CD4-positive, alpha-beta T cell (primary cell): Measurements from ENCODE around the gene ORMDL2. TPM values are rescaled to one million over a fixed set of nuclear protein-coding genes. Genes with fewer than 3 reads are reported as not detected.
A peak's percentile ranks its signal among the peaks of the same experiment; 100 is the strongest.

Source experiments
- ATAC-seq: fragments of 200-7000 bp; cut with Tn5 transposase; one replicate; pipeline ENCODE4 v1.10.0; 2022; ENCODE audit warnings: mild to moderate bottlenecking; ENCODE audit not compliant: poor library complexity
- CTCF ChIA-PET: fragments of 350-600 bp; sonication (Branson Sonifier 250); formaldehyde crosslinking; loops from one replicate; lab custom pipeline; 2021; ENCODE audit warnings: antibody characterized with exemption, inconsistent platforms; lab: Charles Lee
- POLR2A ChIA-PET: fragments of 350-600 bp; sonication (Branson Sonifier 250); formaldehyde crosslinking; loops from one replicate; lab custom pipeline; 2021; ENCODE audit warnings: antibody characterized with exemption, inconsistent platforms; lab: Charles Lee
- DNase-seq, 14 experiments: peaks; one replicate each; pipeline ENCODE4 v3.0.0-alpha.2; 2013 to 2020; ENCODE audit warnings: mixed read lengths in 2 of 14
- H3K27ac ChIP-seq, 2 donors: one replicate each; pipeline versions ENCODE4 v1.5.1 to v1.7.0; 2013; ENCODE audit warnings: low read length in 2 of 2, low read depth in 1 of 2, mild to moderate bottlenecking in 1 of 2
- H3K27me3 ChIP-seq, 2 experiments: 1 replicate in 1 of 2; 2 replicates in 1 of 2; pipeline versions ENCODE4 v1.6.1 to v1.7.0; 2013; ENCODE audit warnings: low read length in 2 of 2, control low read depth in 1 of 2, mild to moderate bottlenecking in 1 of 2, moderate library complexity in 1 of 2; ENCODE audit not compliant: insufficient read depth in 2 of 2, control insufficient read depth in 1 of 2
- H3K36me3 ChIP-seq: one replicate; pipeline ENCODE4 v1.6.1; 2013; ENCODE audit warnings: low read length, control low read depth; ENCODE audit not compliant: insufficient read depth
- H3K4me1 ChIP-seq: one replicate; pipeline ENCODE4 v1.6.1; 2013; ENCODE audit warnings: low read length, control low read depth; ENCODE audit not compliant: insufficient read depth
- H3K4me3 ChIP-seq: one replicate; pipeline ENCODE4 v1.5.1; 2013; ENCODE audit warnings: mild to moderate bottlenecking, low read length, moderate library complexity
- H3K9me3 ChIP-seq, 2 experiments: 1 replicate in 1 of 2; 2 replicates in 1 of 2; pipeline versions ENCODE4 v1.6.1 to v1.7.0; 2013; ENCODE audit warnings: low read length in 2 of 2, mild to moderate bottlenecking in 2 of 2, control low read depth in 1 of 2, moderate library complexity in 1 of 2; ENCODE audit not compliant: control insufficient read depth in 1 of 2, insufficient read depth in 1 of 2
- H3K27ac Mint-ChIP-seq: one replicate; pipeline ENCODE4 v1.8.0; 2020; ENCODE audit warnings: mixed read lengths
- H3K27me3 Mint-ChIP-seq: one replicate; pipeline ENCODE4 v1.8.0; 2021; ENCODE audit warnings: mixed read lengths
- H3K36me3 Mint-ChIP-seq: one replicate; pipeline ENCODE4 v1.8.0; 2021; ENCODE audit warnings: low read depth, mixed read lengths
- H3K4me1 Mint-ChIP-seq: one replicate; pipeline ENCODE4 v1.8.0; 2021; ENCODE audit warnings: low read depth, mixed read lengths
- H3K4me3 Mint-ChIP-seq: one replicate; pipeline ENCODE4 v1.8.0; 2020; ENCODE audit warnings: mild to moderate bottlenecking, mixed read lengths
- H3K9me3 Mint-ChIP-seq: one replicate; pipeline ENCODE4 v1.8.0; 2020; ENCODE audit warnings: mixed read lengths
- intact Hi-C, 2 experiments: fragments of 100-400 bp; cut with DNase I in 1 of 2; cut with micrococcal nuclease in 1 of 2; formaldehyde crosslinking; loops; one replicate each; pipeline versions ENCODE4 v1.15.1 to v1.9.0; 2023 to 2025; cut with DNase I, micrococcal nuclease
- polyA plus RNA-seq, 2 donors: library from polyadenylated mRNA; unstranded; fragments of 120-200 nt; gene quantifications; one replicate each; pipeline ENCODE4 v1.2.1, GENCODE V29; 2013
- total RNA-seq, 174 experiments: library from RNA in 2 of 174; stranded (reverse) in 2 of 174; gene quantifications; one replicate each; pipeline ENCODE4 v1.2.3 and lab custom pipeline; 2021 to 2026
- TF ChIP-seq, protein P1 (sequence below): fragments of 200-600 bp; IDR thresholded peaks from one replicate; pipeline ENCODE4 v1.8.0; 2022; ENCODE audit warnings: antibody characterized with exemption, mild to moderate bottlenecking

The ORMDL2 gene
- total RNA-seq (10 to 100 TPM; 13.0 to 14.9 TPM), total RNA-seq (lab: John Stamatoyannopoulos, UW) (10.1 to 38.3 (median 26.8) reads per million in 172 experiments)
- 31.5 TPM for polyA plus RNA-seq (2013, experiment 1 of 2)
- 31.3 TPM for polyA plus RNA-seq (2013, experiment 2 of 2)

DNA sequence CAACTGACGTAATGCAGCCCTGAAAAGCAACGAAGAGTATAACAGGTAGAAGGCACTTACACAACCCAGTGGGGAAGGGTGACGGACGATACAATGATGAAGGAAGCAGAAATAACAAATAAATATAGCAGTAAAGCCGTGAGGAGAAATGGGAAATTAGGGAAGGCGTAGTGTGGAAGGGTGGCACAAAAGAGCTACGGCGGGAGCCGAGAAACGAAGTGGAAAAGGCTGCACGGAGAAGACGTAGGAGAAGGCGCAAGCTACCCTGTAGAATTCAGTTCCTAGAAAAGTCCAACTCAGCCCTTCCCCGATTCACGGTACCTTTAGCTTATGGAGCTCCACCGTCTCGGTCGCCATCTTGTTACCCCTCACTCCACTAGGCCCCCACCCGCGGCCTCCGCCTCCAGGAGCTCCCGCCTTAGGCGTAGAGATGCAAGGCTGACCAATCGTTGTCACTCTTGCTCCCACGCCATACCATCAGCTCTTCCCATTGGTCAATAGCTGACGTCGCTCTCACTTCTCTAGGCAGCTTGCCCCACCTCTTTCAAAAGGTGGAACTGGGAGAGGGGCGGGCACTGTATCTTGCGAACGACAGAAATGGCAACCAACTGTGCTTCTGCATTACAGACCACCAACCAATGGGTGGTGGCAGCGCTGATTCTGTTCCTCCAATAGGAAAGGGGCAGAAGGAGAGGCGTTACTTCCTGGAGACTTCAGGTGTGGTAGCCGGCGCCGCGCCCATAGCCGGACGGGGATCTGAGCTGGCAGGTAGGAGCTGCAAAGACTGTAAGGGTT lies at the start of gene ORMDL2, which contains the start of gene SARNP:
Gene ORMDL2, plus strand, starts transcription at position 697 of the 795 bp plus-strand sequence. CDS start 959 bp downstream, outside the sequence.
Gene SARNP, minus strand, starts transcription at position 380 of the 795 bp plus-strand sequence. Its CDS starts 23 bp downstream, at position 357.
- DNase-seq (peak; percentile 88 to 100 (median 92)), ATAC-seq (peak; percentile 92)
- TF ChIP-seq, protein P1, sequence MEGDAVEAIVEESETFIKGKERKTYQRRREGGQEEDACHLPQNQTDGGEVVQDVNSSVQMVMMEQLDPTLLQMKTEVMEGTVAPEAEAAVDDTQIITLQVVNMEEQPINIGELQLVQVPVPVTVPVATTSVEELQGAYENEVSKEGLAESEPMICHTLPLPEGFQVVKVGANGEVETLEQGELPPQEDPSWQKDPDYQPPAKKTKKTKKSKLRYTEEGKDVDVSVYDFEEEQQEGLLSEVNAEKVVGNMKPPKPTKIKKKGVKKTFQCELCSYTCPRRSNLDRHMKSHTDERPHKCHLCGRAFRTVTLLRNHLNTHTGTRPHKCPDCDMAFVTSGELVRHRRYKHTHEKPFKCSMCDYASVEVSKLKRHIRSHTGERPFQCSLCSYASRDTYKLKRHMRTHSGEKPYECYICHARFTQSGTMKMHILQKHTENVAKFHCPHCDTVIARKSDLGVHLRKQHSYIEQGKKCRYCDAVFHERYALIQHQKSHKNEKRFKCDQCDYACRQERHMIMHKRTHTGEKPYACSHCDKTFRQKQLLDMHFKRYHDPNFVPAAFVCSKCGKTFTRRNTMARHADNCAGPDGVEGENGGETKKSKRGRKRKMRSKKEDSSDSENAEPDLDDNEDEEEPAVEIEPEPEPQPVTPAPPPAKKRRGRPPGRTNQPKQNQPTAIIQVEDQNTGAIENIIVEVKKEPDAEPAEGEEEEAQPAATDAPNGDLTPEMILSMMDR = no peak
- no peaks in the 10 kb centered on the region for H3K9me3 Mint-ChIP-seq
- Histone ChIP-seq H3K9me3 (no peaks in the 10 kb centered on the region), H3K36me3 (peaks cover 56% of the 10 kb centered on the region), H3K4me3 (peak within 1 kb of the TSS; percentile 97), H3K27ac (peak within 1 kb of the TSS; percentile 71 to 87), H3K4me1 (peaks cover 40% of the 10 kb centered on the region), H3K27me3 (no peaks in the 10 kb centered on the region)
- H3K4me1 Mint-ChIP-seq = peaks cover 28% of the 10 kb centered on the region
- CTCF ChIA-PET = interaction anchor here (0.6 to 2.3 kb wide), 11 partner anchors 8 to 440 kb away, joined by 3 to 22 read pairs (median 5); partner anchors contain the start of genes ANKRD52, DNAJC14, GDF11 and RAB5B
- H3K27ac Mint-ChIP-seq = no peak within 1 kb of the TSS
- peaks cover 46% of the 10 kb centered on the region for H3K36me3 Mint-ChIP-seq
- POLR2A ChIA-PET = interaction anchor here (0.8 to 7.6 kb wide), 33 partner anchors 9 to 1537 kb away, joined by 3 to 251 read pairs (median 5); partner anchors contain the start of genes BLOC1S1, CBX5, CD63 and CNPY2
- no peaks in the 10 kb centered on the region for H3K27me3 Mint-ChIP-seq
- intact Hi-C loops = loop anchor here (1.0 to 10.0 kb wide), 9 partner anchors 11 to 817 kb away; partner anchors contain the start of genes BAZ2A (in 1 of the 2), DNAJC14 (in 1 of the 2), GDF11 (in 1 of the 2) and PYM1 (in 1 of the 2)
- no peak within 1 kb of the TSS for H3K4me3 Mint-ChIP-seq

- Histone ChIP-seq H3K9me3 (no peaks in the 10 kb centered on the region), H3K4me3 (no peak overlapping the region), H3K27me3 (no peaks in the 10 kb centered on the region), H3K4me1 (no peaks in the 10 kb centered on the region), H3K27ac (no peak overlapping the region), H3K36me3 (peaks cover 50% of the 10 kb centered on the region)
- ChIA-PET POLR2A (no interaction called here), CTCF (no interaction called here)
- no peak for ATAC-seq
- peaks cover 56% of the 10 kb centered on the region for H3K36me3 Mint-ChIP-seq
- TF ChIP-seq, protein P1 = no peak
- H3K27ac Mint-ChIP-seq = peak overlapping the region; percentile 19
- H3K27me3 Mint-ChIP-seq = no peaks in the 10 kb centered on the region
- H3K4me3 Mint-ChIP-seq = no peak overlapping the region
- no peaks in the 10 kb centered on the region for H3K9me3 Mint-ChIP-seq
- H3K4me1 Mint-ChIP-seq = peaks cover 12% of the 10 kb centered on the region
- DNase-seq = no peak
- intact Hi-C loops = no loop called here
Observed at GRCh38 chr12:55771736-55772135, 46.1 kb upstream of the ORMDL2 start.

- H3K9me3 Mint-ChIP-seq = no peaks in the 10 kb centered on the region
- no peaks in the 10 kb centered on the region for H3K27me3 Mint-ChIP-seq
- CTCF ChIA-PET = no interaction called here
- H3K4me3 ChIP-seq = no peak overlapping the region
- peaks cover 64% of the 10 kb centered on the region for H3K36me3 ChIP-seq
- peaks cover 3% of the 10 kb centered on the region for H3K4me1 Mint-ChIP-seq
- H3K4me3 Mint-ChIP-seq = no peak overlapping the region
- no peak overlapping the region for H3K27ac ChIP-seq
- TF ChIP-seq, protein P1 = no peak
- peaks cover 4% of the 10 kb centered on the region for H3K4me1 ChIP-seq
- POLR2A ChIA-PET = no interaction called here
- DNase-seq (no peak), ATAC-seq (no peak)
- H3K27me3 ChIP-seq = no peaks in the 10 kb centered on the region
- H3K36me3 Mint-ChIP-seq = peaks cover 77% of the 10 kb centered on the region
- no peak overlapping the region for H3K27ac Mint-ChIP-seq
- no peaks in the 10 kb centered on the region for H3K9me3 ChIP-seq
- intact Hi-C loops = no loop called here
Observed at GRCh38 chr12:55777856-55778255, 40.0 kb upstream of the ORMDL2 start.
